Activated CD8-positive, alpha-beta memory T cell treated with anti-CD3 and anti-CD28 coated beads, Interleukin-2, amount 50 U/mL, for 1 hour (primary cell): Measurements from ENCODE around the gene LZTR1.
"Not testable (repeated sequence)": the region's sequence is repeated elsewhere in the genome, so short reads cannot be mapped to it uniquely, and the experiment has no call there.

Experiments
- DNase-seq: peaks from one replicate; pipeline ENCODE4 v3.0.0-alpha.2; 2020; ENCODE audit errors: extremely low read depth

The LZTR1 gene

DNA sequence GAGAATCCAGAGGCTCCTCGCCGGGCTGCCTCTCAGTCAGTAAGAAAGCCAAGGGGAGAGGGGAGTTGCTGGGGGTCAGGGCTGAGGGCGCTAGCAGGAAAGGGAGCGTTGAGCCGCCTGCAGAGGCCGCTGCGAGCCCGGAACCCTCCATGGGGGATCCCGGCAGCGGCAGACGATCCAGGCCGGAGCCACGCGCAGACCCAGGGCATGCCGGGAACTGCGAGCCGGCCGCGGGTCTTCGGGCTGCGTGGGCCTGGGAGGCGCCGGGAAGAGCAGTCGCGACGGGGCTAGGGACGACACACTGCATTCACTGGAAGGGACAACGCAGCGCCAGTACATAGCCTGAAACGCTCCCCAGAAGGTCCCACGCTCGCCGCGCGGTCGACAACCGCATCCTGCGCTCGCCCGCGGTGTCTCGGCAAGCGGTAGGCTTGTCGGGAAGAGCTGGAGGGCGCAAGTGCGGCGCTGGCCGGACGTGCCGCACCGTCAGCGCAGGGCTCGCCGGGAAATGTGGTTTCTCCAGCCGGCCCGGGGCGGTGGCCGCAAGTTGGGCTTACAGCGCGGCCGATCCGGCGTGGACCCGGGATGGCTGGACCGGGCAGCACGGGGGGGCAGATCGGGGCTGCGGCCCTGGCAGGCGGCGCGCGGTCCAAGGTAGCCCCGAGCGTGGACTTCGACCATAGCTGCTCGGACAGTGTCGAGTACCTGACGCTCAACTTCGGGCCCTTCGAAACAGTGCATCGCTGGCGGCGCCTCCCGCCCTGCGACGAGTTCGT, at the start of gene LZTR1:
LZTR1 (plus strand) TSS at position 511 of the 776 bp plus-strand sequence; CDS start at position 586, 75 bp downstream.
- DNase-seq = no peak

DNA sequence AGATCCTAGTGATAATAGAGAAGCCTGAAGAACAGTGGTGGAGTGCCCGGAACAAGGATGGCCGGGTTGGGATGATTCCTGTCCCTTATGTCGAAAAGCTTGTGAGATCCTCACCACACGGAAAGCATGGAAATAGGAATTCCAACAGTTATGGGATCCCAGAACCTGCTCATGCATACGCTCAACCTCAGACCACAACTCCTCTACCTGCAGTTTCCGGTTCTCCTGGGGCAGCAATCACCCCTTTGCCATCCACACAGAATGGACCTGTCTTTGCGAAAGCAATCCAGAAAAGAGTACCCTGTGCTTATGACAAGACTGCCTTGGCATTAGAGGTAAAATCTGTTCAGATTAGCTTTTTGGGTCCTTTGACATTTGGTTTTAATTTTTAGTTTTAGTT, 48.2 kb upstream of the LZTR1 start:
- no peak for DNase-seq

DNA sequence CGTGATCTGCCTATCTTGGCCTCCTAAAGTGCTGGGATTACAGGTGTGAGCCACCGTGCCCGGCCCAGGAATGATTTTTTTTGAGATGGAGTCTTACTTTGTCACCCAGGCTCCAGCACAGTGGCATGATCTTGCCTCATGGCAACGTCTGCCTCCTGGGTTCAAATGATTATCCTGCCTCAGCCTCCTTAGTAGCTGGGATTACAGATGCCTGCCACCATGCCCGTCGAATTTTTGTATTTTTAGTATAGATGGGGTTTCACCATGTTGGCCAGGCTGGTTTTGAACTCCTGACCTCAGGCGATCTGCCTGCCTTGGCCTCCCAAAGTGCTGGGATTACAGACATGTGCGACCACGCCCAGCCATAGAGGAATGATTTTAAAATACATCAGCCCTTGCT, 47.0 kb upstream of the LZTR1 start:
- DNase-seq = not testable (repeated sequence)

DNA sequence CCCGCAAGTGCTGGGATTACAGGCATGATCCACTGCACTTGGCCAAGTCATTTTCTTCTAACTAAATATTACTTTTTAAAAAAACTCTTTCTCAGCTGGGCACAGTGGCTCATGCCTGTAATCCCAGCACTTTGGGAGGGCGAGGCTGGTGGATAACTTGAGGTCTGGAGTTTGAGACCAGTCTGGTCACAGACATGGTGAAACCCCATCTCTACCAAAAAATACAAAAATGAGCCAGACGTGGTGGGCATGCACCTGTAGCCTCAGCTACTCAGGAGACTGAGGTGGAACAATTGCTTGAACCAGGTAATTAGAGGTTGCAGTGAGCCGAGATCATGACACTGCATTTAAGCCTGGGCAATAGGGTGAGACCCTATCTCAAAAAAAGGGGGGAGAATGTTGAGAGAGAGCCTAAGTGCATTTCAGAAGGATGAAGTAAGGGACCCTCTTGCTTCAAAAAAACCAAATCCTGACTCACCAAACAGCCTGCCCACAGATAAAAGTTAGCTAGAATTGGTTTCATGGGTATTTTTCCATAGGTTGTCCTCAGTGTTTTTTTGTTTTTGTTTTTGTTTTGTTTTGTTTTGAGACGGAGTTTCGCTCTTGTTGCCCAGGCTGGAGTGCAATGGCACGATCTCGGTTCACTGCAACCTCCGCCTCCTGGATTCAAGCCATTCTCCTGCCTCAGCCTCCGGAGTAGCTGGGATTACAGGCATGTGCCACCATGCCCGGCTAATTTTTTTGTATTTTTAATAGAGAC, 46.1 kb upstream of the LZTR1 start:
- DNase-seq = not testable (repeated sequence)

DNA sequence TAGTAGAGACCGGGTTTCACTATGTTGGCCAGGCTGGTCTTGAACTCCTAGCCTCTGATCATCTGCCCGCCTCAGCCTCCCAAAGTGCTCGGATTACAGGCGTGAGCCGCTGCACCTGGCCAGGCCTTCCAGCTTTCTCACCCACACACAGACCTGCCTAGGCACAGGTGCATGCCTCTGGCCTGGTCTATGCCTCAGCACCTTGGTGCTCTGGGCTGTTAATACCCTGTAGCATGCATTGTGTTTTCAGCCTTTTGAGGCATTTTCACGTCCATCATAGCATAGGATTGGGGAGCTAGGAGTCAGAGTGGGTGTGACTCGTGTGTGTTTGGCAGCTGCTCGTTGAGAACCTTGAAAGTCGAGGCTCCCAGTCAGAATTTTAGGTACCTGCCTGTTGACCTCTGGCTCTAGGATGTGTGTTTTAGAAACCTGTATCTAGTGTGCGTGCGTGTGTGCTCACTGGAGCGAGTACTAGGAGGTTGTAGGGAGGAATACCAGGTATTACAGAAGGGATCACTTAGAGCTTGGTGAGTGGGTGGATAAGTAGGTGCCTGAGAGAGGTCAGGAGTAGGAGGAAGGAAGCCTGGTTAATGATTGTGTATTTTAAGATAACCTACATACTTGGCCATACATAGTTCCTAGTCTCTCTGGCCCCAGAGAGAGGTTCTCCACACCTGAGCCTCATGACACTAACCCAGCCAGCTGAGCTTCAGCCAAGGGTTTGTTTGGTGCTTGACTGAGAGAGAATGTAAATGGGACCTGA, 44.9 kb upstream of the LZTR1 start:
- no peak for DNase-seq

DNA sequence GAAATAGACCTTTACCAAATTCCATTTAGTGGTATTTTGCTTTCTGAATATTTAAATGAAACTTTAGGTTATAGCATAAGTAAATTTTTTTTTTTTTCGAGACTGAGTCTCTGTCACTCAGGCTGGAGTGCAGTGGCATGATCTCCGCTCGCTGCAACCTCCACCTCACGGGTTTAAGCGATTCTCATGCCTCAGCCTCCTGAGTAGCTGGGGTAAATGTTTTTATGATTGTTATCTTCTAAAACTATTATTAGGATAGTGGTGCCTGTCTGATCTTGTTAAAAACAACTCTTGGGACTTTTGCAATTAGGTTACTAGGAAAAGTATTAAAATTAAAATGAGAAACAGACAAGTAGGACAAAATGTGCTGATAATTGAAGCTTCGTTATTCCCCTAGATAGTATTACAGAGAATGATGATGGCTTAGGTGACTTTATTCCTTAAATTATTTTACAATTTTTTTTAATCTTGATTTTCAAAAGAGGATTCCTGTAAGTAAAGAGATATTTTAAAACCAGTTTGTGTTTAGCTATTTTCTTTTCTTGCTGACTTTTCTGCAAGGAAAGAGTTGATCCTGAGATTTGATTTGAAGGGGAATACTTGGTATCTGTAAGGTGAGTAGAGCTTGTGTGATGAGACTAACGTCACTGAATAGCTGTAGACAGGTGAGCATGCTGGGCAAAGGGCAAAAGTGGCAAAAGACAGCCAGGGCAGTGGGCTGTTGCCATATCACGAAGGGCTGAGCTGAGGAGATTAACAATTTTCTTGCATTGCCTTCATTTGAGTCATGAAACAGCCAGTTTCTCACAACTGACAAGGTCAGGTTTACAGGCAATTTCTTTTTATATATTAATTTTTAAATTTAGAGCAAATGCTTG, 44.1 kb upstream of the LZTR1 start:
- DNase-seq = no peak

DNA sequence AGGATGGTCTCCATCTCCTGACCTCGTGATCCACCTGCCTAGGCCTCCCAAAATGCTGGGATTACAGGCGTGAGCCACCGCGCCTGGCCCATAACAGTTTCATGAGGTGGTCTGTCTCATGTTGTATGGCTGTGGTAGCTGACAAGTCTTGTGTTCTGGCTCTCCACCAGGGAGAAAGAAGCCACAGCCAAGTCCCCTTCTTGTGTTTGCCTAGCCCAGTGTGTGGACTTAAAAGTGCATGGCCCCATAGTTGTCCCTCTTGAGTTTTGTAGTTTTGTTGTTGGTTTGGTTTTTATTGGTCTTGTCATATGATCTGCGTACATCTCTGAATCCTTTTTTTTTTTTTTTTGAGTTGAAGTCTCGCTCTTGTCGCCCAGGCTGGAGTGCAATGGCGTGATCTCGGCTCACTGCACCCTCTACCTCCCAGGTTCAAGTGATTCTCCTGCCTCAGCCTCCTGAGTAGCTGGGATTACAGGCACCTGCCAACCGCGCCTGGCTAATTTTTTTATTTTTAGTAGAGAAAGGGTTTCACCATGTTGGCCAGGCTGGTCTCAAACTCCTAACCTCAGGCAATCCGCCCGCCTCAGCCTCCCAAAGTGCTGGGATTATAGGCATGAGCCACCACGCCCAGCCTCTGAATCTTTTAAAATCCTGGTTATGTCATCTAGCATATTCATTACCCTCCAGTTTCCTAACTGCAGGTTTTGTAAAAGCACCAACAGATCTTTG, 42.5 kb upstream of the LZTR1 start:
- not testable (repeated sequence) for DNase-seq

DNA sequence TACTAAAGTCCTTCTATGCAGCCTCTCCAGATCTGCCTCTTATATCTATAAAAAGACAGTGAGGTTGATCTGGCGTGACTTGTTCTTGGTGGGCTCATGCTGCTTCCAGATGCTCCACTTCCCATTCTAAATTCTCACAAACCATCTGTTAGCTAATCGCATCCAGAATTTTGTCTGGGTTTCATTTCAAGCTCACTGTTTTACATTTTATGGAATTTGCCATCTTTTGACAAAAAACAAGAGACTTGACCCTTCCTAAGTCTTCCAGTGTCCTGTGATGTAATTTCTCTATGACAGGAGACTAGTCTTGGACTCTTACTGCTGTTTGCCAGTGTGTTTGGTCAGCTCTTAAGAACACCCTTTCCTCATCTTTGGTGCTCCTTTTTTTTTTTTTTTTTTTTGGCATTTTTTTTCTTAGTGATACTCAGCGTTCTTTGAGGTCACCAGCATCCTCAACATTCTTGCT, 41.9 kb upstream of the LZTR1 start:
- no peak for DNase-seq

DNA sequence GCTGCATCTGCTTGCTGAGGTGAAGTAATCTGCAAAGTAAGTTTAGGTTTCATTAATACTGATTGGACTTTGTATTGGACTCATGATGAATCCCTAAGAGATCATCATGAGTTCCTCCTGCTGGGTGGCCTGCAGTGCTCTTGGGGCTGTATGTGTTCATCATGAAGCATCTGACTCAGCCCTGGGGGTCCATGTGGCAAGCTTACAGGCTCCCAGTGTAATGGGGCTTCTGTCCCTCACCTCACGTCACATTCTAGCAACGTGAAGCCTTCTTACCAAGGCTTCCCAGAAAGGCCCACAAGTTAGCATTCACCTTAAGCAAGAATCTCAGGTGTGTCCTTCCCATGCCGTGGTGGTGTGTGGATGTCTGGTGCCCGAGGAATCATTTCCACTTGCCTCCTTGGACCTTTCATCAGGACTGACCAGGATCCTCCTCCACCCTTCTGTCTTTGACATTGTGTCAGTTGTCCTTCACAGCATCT, 41.2 kb upstream of the LZTR1 start:
- no peak for DNase-seq

DNA sequence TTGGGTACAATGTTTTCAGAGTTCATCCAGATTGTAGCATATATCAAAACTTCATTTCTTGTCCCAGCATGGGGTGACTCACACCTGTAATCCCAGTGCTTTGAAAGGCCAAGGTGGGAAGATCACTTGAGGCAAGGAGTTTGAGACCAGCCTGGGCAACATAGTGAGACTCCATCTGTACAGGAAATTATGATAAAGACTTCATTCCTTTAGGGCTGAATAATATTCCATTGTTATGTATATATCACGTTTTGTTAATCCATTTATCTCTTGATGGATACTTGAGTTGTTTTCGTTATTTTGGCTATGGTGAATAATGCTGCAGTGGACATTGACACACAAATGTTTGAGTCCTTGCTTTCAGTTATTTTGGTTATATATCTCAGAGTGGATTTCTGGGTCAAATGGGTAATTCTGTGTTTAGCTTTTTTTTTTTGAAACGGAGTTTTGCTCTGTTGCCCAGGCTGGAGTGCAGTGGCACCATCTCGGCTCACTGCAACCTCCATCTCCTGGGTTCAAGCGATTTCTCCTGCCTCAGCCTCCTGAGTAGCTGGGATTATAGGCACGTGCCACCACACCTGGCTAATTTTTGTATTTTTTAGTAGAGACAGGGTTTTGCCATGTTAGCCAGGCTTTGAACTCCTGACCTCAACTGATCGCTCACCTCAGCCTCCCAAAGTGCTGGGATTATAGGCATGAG, 39.7 kb upstream of the LZTR1 start:
- DNase-seq = not testable (repeated sequence)

DNA sequence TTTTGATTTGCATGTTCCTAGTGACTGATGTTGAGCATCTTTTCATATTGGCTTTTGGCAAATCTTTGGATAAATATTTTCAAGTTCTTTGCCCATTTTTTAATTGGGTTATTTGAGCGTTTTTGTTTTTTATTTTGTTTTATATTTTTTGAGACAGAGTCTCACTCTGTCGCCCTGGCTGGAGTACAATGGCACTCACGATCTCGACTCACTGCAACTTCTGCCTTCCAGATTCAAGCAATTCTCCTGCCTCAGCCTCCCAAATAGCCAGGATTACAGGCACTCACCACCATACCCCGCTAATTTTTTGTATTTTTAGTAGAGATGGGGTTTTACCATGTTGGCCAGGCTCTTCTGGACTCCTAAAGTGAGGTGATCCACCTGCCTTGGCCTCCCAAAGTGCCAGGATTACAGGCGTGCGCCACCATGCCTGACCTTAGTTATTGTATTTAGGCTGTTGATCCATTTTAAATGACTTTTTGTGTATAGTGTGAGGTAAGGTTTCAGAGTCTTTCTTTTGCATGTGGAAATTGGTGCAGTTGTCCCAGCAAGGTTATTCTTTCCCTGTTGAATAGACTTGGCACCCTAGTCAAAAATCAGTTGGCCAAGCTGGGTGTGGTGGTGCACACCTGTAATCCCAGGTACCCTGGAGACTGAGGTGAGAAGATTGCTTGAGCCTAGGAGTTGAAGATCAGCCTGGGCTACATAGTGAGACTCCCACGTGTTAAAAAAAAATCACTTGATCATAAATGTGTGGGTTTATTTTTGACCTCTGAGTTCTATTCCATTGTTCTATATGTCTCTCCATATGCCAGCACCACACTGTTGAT, 38.8 kb upstream of the LZTR1 start:
- no peak for DNase-seq

DNA sequence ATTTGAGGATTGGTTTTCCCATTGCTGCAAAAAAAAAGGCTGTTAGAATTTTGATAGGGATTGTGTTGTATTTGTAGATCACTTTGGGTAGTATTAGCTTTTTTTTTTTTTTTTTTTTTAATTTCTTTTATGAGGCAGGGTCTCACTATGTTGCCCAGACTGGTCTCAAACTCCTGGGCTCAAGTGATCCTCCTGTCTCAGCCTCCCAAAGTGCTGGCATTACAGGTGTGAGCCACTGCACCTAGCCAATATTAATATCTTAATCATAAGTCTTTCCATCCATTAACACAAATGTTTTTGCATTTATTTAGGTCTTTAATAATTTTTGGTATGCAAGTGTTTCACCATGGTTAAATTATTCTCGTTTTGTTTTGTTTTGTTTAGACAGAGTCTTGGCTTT, 38.1 kb upstream of the LZTR1 start:
- DNase-seq = no peak

DNA sequence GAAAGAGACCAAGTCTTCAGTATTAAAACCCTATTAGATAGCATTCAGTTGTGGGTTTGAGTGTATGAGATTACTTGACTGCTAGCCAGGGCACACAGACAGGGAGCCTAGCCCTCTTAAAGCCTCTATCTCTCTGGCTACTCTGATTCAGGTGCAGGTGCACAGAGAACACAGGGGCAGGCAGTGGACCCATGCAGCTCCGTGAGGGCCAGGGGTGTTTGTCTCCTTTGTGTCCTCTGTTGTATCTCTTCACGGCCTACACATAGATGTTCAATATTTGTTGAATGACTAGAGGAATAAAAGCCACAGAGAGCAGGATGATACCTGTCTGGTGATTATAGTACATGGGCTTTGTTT, 36.5 kb upstream of the LZTR1 start:
- DNase-seq = no peak

DNA sequence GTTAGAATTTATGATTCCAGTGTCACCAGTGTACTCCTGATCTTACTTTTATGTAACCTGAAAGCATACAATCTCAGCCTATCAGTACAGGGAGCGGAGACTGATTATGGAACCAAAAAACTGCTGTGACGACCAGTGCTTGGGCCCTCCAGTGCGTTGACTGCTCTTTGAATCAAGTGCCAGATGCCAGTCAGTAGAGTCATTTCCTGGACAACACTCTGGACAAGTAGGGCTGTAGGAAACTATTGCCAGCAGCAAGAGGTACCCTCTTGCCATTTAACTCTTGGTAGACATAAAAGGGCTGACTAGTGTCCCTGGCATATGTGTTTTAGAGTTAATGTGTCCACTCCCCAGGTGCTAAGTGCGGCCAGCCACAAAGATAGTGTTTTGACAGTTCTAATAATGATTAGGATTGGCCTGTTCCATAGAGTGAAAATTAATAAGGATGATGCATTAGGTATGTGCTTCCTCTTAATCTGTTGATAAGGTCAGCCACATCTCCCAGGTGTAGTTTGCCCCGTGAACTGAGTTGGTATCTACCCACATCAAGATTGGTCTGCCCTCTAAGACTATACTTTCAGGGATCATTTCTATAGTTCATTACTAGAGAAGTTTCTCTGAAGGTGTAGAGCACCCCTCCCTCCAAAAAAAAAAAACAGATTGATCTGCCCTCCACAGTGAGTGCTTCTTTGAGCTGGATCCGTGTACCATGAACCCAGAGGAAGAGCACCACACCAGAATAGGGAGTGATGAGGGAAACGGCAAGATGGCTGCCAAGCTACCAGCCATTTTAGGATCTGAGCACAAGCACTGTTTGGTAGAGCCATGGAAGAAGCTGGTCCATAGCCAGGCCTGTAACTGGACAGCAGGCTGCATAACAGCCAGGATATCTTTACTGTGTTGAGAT, 35.8 kb upstream of the LZTR1 start:
- DNase-seq = no peak

DNA sequence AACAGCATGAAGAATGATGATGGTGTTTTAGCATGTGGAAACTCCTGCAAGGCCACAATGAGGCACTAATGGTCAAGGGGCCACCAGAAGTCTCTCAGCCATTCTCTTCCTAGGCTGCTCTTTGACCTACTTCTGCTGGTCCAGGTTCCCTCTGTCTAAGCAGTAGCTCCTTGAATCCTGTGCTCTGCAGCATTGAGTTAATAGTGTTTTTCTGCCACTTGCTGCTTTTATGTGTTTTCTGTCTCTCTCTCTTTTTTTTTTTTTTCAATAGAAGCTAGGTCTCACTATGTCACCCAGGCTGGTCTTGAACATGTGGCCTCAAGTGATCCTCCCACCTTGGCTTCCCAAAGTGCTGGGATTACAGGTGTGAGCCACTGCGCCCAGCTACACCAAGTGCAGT, 35.1 kb upstream of the LZTR1 start:
- DNase-seq = no peak

DNA sequence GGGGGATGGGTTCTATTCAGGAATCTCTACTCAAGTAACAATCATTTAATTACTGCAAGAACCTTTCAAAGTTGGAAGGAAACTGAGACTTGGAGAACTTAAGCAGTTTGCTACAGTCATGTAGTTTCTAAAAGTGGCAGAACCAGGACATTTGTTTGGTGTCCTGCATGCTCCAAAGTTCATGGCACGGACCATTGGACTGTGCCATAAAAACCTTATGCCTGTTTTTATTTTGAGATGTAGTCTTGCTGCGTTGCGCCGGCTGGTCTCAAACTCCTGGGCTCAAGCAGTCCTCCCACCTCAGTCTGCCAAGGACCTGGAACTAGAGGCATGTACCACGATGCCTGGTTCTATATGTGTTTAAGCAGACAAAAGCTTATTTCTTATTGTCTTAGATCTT, 33.6 kb upstream of the LZTR1 start:
- no peak for DNase-seq

DNA sequence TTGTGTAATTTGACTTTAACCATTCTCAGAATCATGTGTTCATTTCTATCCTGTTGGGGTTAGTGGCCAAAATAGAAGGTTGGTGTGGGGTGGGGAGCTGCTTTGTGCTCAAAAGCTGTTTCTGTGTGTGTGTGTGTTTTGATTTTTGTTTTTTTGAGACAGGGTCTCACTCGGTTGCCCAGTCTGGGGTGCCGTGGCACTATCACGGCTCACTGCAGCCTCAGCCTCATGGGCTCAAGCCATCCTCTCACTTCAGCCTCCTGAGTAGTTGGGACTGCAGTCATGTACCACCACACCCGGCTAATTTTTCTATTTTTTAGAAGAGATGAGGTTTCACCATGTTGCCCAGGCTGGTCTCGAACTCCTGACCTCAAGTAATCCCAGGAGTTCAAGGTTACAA, 33.1 kb upstream of the LZTR1 start:
- no peak for DNase-seq

DNA sequence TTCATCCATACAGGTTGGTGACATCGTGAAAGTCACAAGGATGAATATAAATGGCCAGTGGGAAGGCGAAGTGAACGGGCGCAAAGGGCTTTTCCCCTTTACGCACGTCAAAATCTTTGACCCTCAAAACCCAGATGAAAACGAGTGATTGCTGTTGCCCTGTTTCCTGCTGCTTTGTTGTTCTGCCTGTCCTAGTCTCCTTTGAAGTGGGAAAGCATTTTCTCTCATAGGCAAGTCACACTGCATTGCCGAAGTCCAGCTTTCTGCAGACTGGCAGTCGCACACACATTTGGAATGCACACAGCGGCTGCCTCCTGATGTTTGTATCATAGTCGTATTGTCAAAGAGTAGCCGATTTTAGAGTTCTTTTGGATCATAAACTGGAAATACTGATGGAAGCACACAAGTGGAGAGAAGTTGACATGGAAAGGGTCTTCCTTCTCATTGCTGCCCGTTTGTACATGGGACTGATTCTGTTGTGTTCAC, 32.4 kb upstream of the LZTR1 start:
- no peak for DNase-seq
